Measurements from ENCODE around the gene CCDC148.

Gene CCDC148

GRCh38 chr2:158456309-158457066 is at the start of gene CCDC148, which contains the start of gene PKP4:
Gene CCDC148, minus strand, starts transcription at chr2:158456753. Its CDS starts 314 bp downstream, at chr2:158456439.
Gene PKP4, plus strand, starts transcription at chr2:158456952. Its CDS starts 76,233 bp downstream, at chr2:158533185.
- DNase-seq (ENCODE audit: low spot score), result peak; percentile 97
- no peak for TF ChIP-seq CTCF (IDR thresholded peaks at IDR 0.05; ENCODE audit: extremely low read depth, missing control alignments)

DNA sequence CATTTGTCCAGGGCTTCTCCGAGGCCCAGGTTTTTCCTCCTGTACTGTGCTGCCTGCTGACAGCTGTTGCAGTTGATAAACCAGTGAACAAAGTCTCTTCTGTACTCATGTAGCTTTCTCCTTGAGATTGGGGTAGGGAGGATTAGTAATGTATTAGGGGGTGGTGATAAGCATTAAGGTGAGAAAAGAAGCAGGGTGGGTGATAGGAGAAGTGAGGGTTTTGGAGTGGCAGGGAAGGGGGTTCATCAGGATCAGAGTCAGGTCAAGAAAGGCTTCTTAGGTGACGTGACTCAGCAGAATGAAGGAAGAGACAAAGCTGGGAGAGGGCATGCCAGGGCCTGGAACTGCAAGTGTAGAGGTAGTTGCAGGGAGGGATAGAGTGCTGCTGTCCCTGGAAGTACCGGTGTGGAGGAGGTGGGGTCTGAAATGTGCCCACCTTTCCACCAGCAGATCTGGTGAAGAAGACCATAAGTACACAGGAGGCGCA is 48.9 kb upstream of the CCDC148 start:
- no peak for TF ChIP-seq CTCF (IDR thresholded peaks at IDR 0.05; ENCODE audit: extremely low read depth, missing control alignments)
- no peak for DNase-seq (ENCODE audit: low spot score)

GRCh38 chr2:158504088-158504487 is 47.5 kb upstream of the CCDC148 start:
- TF ChIP-seq CTCF (IDR thresholded peaks at IDR 0.05; ENCODE audit: extremely low read depth, missing control alignments), result no peak
- DNase-seq (ENCODE audit: low spot score), result no peak

DNA sequence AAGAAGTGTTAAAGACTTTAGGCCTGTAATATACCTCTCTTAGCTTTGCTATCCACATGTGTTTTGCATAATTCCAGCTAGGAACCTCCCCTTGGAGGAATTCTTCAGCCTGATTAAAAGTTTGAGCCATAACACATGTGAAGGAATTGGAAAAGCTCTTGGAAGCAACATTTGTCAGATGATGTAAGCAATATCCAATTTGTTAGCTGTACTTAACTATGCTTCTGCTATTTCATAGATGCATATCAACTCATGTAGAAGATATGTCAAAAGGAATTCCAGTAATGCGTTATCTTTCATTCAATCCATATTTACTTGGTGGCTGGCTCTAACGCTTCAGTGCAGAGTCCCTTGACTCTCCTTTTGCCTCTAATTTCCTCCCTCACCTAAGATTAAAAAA is 46.4 kb upstream of the CCDC148 start:
- DNase-seq (ENCODE audit: low spot score), result no peak
- TF ChIP-seq CTCF (IDR thresholded peaks at IDR 0.05; ENCODE audit: extremely low read depth, missing control alignments), result no peak

- DNase-seq (ENCODE audit: low spot score), result no peak
- no peak for TF ChIP-seq CTCF (IDR thresholded peaks at IDR 0.05; ENCODE audit: extremely low read depth, missing control alignments)
These were observed 44.7 kb upstream of the CCDC148 start for GRCh38 chr2:158501301-158501700.

- DNase-seq (ENCODE audit: low spot score), result no peak
- TF ChIP-seq CTCF (IDR thresholded peaks at IDR 0.05; ENCODE audit: extremely low read depth, missing control alignments), result no peak
These were observed 43.8 kb upstream of the CCDC148 start for GRCh38 chr2:158500333-158500732.

DNA sequence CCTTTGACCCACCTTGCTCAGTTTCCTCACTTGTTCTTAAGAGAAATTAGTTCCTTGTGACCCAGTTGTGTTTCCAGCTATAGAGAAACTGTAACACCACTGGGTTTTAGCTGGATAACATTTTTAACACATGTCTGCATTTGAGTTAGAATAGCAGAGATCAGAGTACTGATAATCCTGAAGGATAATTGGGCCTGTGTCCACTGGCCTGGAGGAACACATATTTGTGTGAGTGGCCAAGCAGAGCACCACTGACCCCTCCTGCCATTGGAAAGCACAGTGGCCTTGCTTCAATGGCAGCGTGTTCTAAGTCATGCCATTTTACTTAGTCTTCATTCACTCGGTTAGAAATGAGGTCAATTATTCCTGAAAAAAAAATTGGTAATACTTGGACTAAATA is 42.8 kb upstream of the CCDC148 start:
- no peak for DNase-seq (ENCODE audit: low spot score)
- TF ChIP-seq CTCF (IDR thresholded peaks at IDR 0.05; ENCODE audit: extremely low read depth, missing control alignments), result no peak

Measured in GM20000 (cell line).